Erythroblast (primary cell): ENCODE measurements around the gene BMP3.

Experiments
- GATA1 ChIP-seq: IDR thresholded peaks from 2 replicates; pipeline ENCODE4 v1.6.1; 2011; ENCODE audit warnings: low read depth, mild to moderate bottlenecking, control low read depth, low read length, moderate library complexity
- POLR2A ChIP-seq: IDR thresholded peaks from 2 replicates; pipeline ENCODE4 v1.6.1; 2011; ENCODE audit warnings: mild to moderate bottlenecking, low read length

DNA sequence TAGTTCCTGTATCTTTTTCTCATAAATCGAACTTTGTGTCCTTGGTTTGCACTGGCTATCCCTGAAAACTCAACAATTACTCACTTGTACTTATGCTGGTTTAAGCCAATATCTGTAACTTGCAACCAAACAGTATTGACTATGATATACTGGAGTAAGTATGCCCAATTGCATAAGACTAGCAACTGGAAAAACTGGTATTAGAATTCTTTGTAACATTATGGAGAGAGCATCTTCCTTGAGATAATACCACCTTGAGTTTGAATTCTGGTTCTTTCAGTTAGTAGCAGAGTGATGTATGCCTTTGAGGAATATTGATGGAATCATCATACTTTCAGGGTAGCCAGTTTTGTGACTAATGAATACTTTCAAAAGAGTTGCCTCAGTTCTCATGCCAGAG lies 28.1 kb downstream of the BMP3 start:
- TF ChIP-seq POLR2A (no peak), GATA1 (no peak)
